ENCODE measurements around the gene ANGPT4. TPM values are rescaled to one million over a fixed set of nuclear protein-coding genes. Genes with fewer than 3 reads are reported as not detected.

Gene ANGPT4
- total RNA-seq, 1 experiment from 2014 or later, result not detected

GRCh38 chr20:944148-944547, 28.0 kb upstream of the ANGPT4 start:
- BruUV-seq (replicated peaks), result no TSS peak
- no peak for DNase-seq
- Histone ChIP-seq H4K20me1 (ENCODE audit: insufficient read depth) (no peaks in the 10 kb centered on the region), H2AFZ (no peak overlapping the region), H3K9me3 (ENCODE audit: insufficient read depth, low read depth) (no peaks in the 10 kb centered on the region; the same call in 1 of the 2 replicates), H3K4me2 (no peak overlapping the region), H3K9me2 (ENCODE audit: insufficient read depth) (no peaks in the 10 kb centered on the region), H3K27me3 (ENCODE audit: insufficient read depth, low read depth) (peaks cover 77% of the 10 kb centered on the region), H3K36me3 (ENCODE audit: low read depth) (no peaks in the 10 kb centered on the region), H3K4me1 (replicated peaks; ENCODE audit: insufficient read depth) (no peaks in the 10 kb centered on the region), H3K4me3 (no peak overlapping the region), H3K27ac (no peak overlapping the region), H3K79me2 (ENCODE audit: low read depth) (no peaks in the 10 kb centered on the region), H3F3A (ENCODE audit: insufficient read depth, low read depth) (no peaks in the 10 kb centered on the region)
- ChIA-PET POLR2A (ENCODE audit: unreplicated experiment) (no interaction called here), CTCF (no interaction called here)
- TF ChIP-seq EZH2 (IDR thresholded peaks at IDR 0.05; ENCODE audit: low read depth), result no peak
- TF ChIP-seq CTCF (conservative IDR thresholded peaks at IDR 0.05), result no peak
- intact Hi-C loops (cut with micrococcal nuclease; ENCODE audit: unreplicated experiment), result no loop called here

GRCh38 chr20:942611-943010, 26.5 kb upstream of the ANGPT4 start:
- H2AFZ ChIP-seq, result no peak overlapping the region
- no peaks in the 10 kb centered on the region for H3K4me1 ChIP-seq (replicated peaks; ENCODE audit: insufficient read depth)
- H4K20me1 ChIP-seq (ENCODE audit: insufficient read depth), result no peaks in the 10 kb centered on the region
- no peaks in the 10 kb centered on the region for H3K79me2 ChIP-seq (ENCODE audit: low read depth)
- H3K27ac ChIP-seq, result no peak overlapping the region
- H3F3A ChIP-seq (ENCODE audit: insufficient read depth, low read depth), result no peaks in the 10 kb centered on the region
- no TSS peak for BruUV-seq (replicated peaks)
- H3K4me3 ChIP-seq, result no peak overlapping the region
- no peaks in the 10 kb centered on the region for H3K36me3 ChIP-seq (ENCODE audit: low read depth)
- TF ChIP-seq CTCF (conservative IDR thresholded peaks at IDR 0.05) (no peak), EZH2 (IDR thresholded peaks at IDR 0.05; ENCODE audit: low read depth) (no peak)
- H3K9me2 ChIP-seq (ENCODE audit: insufficient read depth), result no peaks in the 10 kb centered on the region
- CTCF ChIA-PET, result no interaction called here
- H3K4me2 ChIP-seq, result no peak overlapping the region
- H3K27me3 ChIP-seq (ENCODE audit: insufficient read depth, low read depth), result peaks cover 75% of the 10 kb centered on the region
- H3K9me3 ChIP-seq (ENCODE audit: insufficient read depth, low read depth), result no peaks in the 10 kb centered on the region; the same call in 1 of the 2 replicates
- POLR2A ChIA-PET (ENCODE audit: unreplicated experiment), result no interaction called here
- DNase-seq, result no peak
- intact Hi-C loops (cut with micrococcal nuclease; ENCODE audit: unreplicated experiment), result no loop called here

- peaks cover 61% of the 10 kb centered on the region for H3K27me3 ChIP-seq (ENCODE audit: insufficient read depth, low read depth)
- H3K9me2 ChIP-seq (ENCODE audit: insufficient read depth), result no peaks in the 10 kb centered on the region
- H3K9me3 ChIP-seq (ENCODE audit: insufficient read depth, low read depth), result no peaks in the 10 kb centered on the region; the same call in 1 of the 2 replicates
- H3F3A ChIP-seq (ENCODE audit: insufficient read depth, low read depth), result no peaks in the 10 kb centered on the region
- ChIA-PET CTCF (no interaction called here), POLR2A (ENCODE audit: unreplicated experiment) (no interaction called here)
- no peaks in the 10 kb centered on the region for H3K36me3 ChIP-seq (ENCODE audit: low read depth)
- no peak overlapping the region for H3K27ac ChIP-seq
- no peak overlapping the region for H3K4me3 ChIP-seq
- no peaks in the 10 kb centered on the region for H3K4me1 ChIP-seq (replicated peaks; ENCODE audit: insufficient read depth)
- TF ChIP-seq CTCF (conservative IDR thresholded peaks at IDR 0.05) (no peak), EZH2 (IDR thresholded peaks at IDR 0.05; ENCODE audit: low read depth) (no peak)
- intact Hi-C loops (cut with micrococcal nuclease; ENCODE audit: unreplicated experiment), result no loop called here
- H3K79me2 ChIP-seq (ENCODE audit: low read depth), result no peaks in the 10 kb centered on the region
- no peak overlapping the region for H3K4me2 ChIP-seq
- no peak for DNase-seq
- no peaks in the 10 kb centered on the region for H4K20me1 ChIP-seq (ENCODE audit: insufficient read depth)
- H2AFZ ChIP-seq, result no peak overlapping the region
- no TSS peak for BruUV-seq (replicated peaks)
Measured at GRCh38 chr20:940926-941325, 24.8 kb upstream of the ANGPT4 start.
